ENCODE measurements around the gene MYH14. TPM values are rescaled to one million over a fixed set of nuclear protein-coding genes. Genes with fewer than 3 reads are reported as not detected.
A peak's percentile ranks its signal among the peaks of the same experiment; 100 is the strongest.

MYH14 gene
- total RNA-seq, 1 donor from 2014 or later, result under 0.01 TPM

- DNase-seq (ENCODE audit: low read depth in 2 of 2), result no peak
Measured at GRCh38 chr19:50192463-50193211, 10.8 kb upstream of the MYH14 start.

GRCh38 chr19:50195224-50195623 lies 8.2 kb upstream of the MYH14 start:
- DNase-seq (ENCODE audit: low read depth in 2 of 2), result no peak

- no peak for DNase-seq (ENCODE audit: low read depth in 2 of 2)
Measured at GRCh38 chr19:50196322-50196932, 7.0 kb upstream of the MYH14 start.

GRCh38 chr19:50197348-50197747 lies 6.1 kb upstream of the MYH14 start:
- DNase-seq (ENCODE audit: low read depth in 2 of 2), result no peak

- DNase-seq (ENCODE audit: low read depth in 2 of 2), result peak; percentile 12 to 22
Measured at GRCh38 chr19:50198431-50199258, 4.8 kb upstream of the MYH14 start.

- DNase-seq (ENCODE audit: low read depth in 2 of 2), result no peak
Measured at GRCh38 chr19:50199259-50199555, 4.2 kb upstream of the MYH14 start.

GRCh38 chr19:50202386-50202785 lies 1.0 kb upstream of the MYH14 start:
- no peak for DNase-seq (ENCODE audit: low read depth in 2 of 2)

GRCh38 chr19:50202962-50203280 lies 501 bp upstream of the MYH14 start:
- no peak for DNase-seq (ENCODE audit: low read depth in 2 of 2)

- DNase-seq (ENCODE audit: low read depth in 2 of 2), result no peak
Measured at GRCh38 chr19:50204081-50204428, 633 bp downstream of the MYH14 start.

GRCh38 chr19:50204811-50205675 lies 1.6 kb downstream of the MYH14 start:
- no peak for DNase-seq (ENCODE audit: low read depth in 2 of 2)

GRCh38 chr19:50205681-50206138 lies 2.3 kb downstream of the MYH14 start:
- DNase-seq (ENCODE audit: low read depth in 2 of 2), result no peak

- DNase-seq (ENCODE audit: low read depth in 2 of 2), result no peak
Measured at GRCh38 chr19:50206191-50206590, 2.8 kb downstream of the MYH14 start.

GRCh38 chr19:50207730-50208129 lies 4.3 kb downstream of the MYH14 start:
- DNase-seq (ENCODE audit: low read depth in 2 of 2), result no peak

- DNase-seq (ENCODE audit: low read depth in 2 of 2), result no peak
Measured at GRCh38 chr19:50209131-50209530, 5.7 kb downstream of the MYH14 start.

- no peak for DNase-seq (ENCODE audit: low read depth in 2 of 2)
Measured at GRCh38 chr19:50210425-50210824, 7.0 kb downstream of the MYH14 start.

- no peak for DNase-seq (ENCODE audit: low read depth in 2 of 2)
Measured at GRCh38 chr19:50213925-50214324, 10.5 kb downstream of the MYH14 start.

- no peak for DNase-seq (ENCODE audit: low read depth in 2 of 2)
Measured at GRCh38 chr19:50214699-50215543, 11.5 kb downstream of the MYH14 start.

- no peak for DNase-seq (ENCODE audit: low read depth in 2 of 2)
Measured at GRCh38 chr19:50215820-50216219, 12.4 kb downstream of the MYH14 start.

- DNase-seq (ENCODE audit: low read depth in 2 of 2), result no peak
Measured at GRCh38 chr19:50221087-50221486, 17.7 kb downstream of the MYH14 start.

- DNase-seq (ENCODE audit: low read depth in 2 of 2), result no peak
Measured at GRCh38 chr19:50222691-50223438, 19.4 kb downstream of the MYH14 start.

Data from dermis microvascular lymphatic vessel endothelial cell (primary cell).